Measurements from ENCODE around the gene EEF1AKMT1. TPM values are rescaled to one million over a fixed set of nuclear protein-coding genes. Genes with fewer than 3 reads are reported as not detected.

EEF1AKMT1 gene
- total RNA-seq, 2 donors from 2014 or later, result 3.3 to 7.0 TPM

GRCh38 chr13:20803180-20803965 lies 29.6 kb upstream of the EEF1AKMT1 start:
- WGBS, 2 donors, result 91 to 92% methylated on average over 3 of the region's 3 CpGs
- Histone ChIP-seq H3K27me3 (no peaks in the 10 kb centered on the region), H3K9me3 (no peaks in the 10 kb centered on the region), H3K4me1 (no peaks in the 10 kb centered on the region), H3K36me3 (replicated peaks in 1 of 2; ENCODE audit: insufficient read depth in 1 of 2, low read depth in 2 of 2) (peaks cover 0 to 7% of the 10 kb centered on the region in 2 donors), H3K4me3 (no peak overlapping the region), H3K27ac (no peak overlapping the region)
- DNase-seq (no peak), ATAC-seq (no peak)
- intact Hi-C loops (cut with DNase I), result no loop called here
- TF ChIP-seq POLR2A (IDR thresholded peaks at IDR 0.05), result no peak
- no peak for TF ChIP-seq CTCF (IDR thresholded peaks at IDR 0.05)

GRCh38 chr13:20801707-20802106 lies 27.9 kb upstream of the EEF1AKMT1 start:
- H3K27me3 ChIP-seq, result no peaks in the 10 kb centered on the region
- H3K4me1 ChIP-seq, result no peaks in the 10 kb centered on the region
- no peak overlapping the region for H3K27ac ChIP-seq
- 50 to 57% methylated on average over 2 of the region's 2 CpGs for WGBS, 2 donors
- ATAC-seq, result no peak
- H3K36me3 ChIP-seq (replicated peaks in 1 of 2; ENCODE audit: insufficient read depth in 1 of 2, low read depth in 2 of 2), result peaks cover 2 to 3% of the 10 kb centered on the region in 2 donors
- TF ChIP-seq POLR2A (IDR thresholded peaks at IDR 0.05) (no peak), CTCF (IDR thresholded peaks at IDR 0.05) (no peak)
- DNase-seq, result no peak
- H3K4me3 ChIP-seq, result no peak overlapping the region
- intact Hi-C loops (cut with DNase I), result no loop called here
- H3K9me3 ChIP-seq, result no peaks in the 10 kb centered on the region

- no peak overlapping the region for H3K4me3 ChIP-seq
- H3K9me3 ChIP-seq, result no peaks in the 10 kb centered on the region
- ATAC-seq (no peak), DNase-seq (no peak)
- 70 to 72% methylated on average over 6 of the region's 6 CpGs for WGBS, 2 donors
- H3K27me3 ChIP-seq, result no peaks in the 10 kb centered on the region
- H3K4me1 ChIP-seq, result no peaks in the 10 kb centered on the region
- intact Hi-C loops (cut with DNase I), result no loop called here
- no peak overlapping the region for H3K27ac ChIP-seq
- TF ChIP-seq CTCF (IDR thresholded peaks at IDR 0.05), result no peak
- TF ChIP-seq POLR2A (IDR thresholded peaks at IDR 0.05), result no peak
- H3K36me3 ChIP-seq (replicated peaks in 1 of 2; ENCODE audit: insufficient read depth in 1 of 2, low read depth in 2 of 2), result peaks cover 4 to 8% of the 10 kb centered on the region in 2 donors
These were observed 26.1 kb upstream of the EEF1AKMT1 start for GRCh38 chr13:20799726-20800416.

GRCh38 chr13:20798027-20798426 lies 24.3 kb upstream of the EEF1AKMT1 start:
- no peak for TF ChIP-seq CTCF (IDR thresholded peaks at IDR 0.05)
- TF ChIP-seq POLR2A (IDR thresholded peaks at IDR 0.05), result no peak
- intact Hi-C loops (cut with DNase I), result no loop called here
- H3K36me3 ChIP-seq (replicated peaks in 1 of 2; ENCODE audit: insufficient read depth in 1 of 2, low read depth in 2 of 2), result peaks cover 4 to 8% of the 10 kb centered on the region in 2 donors
- DNase-seq (no peak), ATAC-seq (no peak)
- H3K27ac ChIP-seq, result no peak overlapping the region
- H3K27me3 ChIP-seq, result no peaks in the 10 kb centered on the region
- no peak overlapping the region for H3K4me3 ChIP-seq
- no peaks in the 10 kb centered on the region for H3K9me3 ChIP-seq
- WGBS, 2 donors, result 84 to 94% methylated on average over 4 of the region's 4 CpGs
- H3K4me1 ChIP-seq, result no peaks in the 10 kb centered on the region
